ENCODE data around the gene GLIPR2.

Gene GLIPR2

GRCh38 chr9:36194326-36195000, 57.9 kb downstream of the GLIPR2 start:
- 71% methylated on average over 4 of the region's 4 CpGs for WGBS
- Histone ChIP-seq H3K4ac (ENCODE audit: low read depth in 1 of 2, low read length in 2 of 2) (no peak overlapping the region), H3K36me3 (ENCODE audit: control insufficient read depth in 1 of 2, insufficient read depth in 2 of 2, low read depth in 1 of 2, low read length in 2 of 2) (peaks cover 15 to 38% of the 10 kb centered on the region in 2 experiments)

GRCh38 chr9:36204906-36205547, 68.5 kb downstream of the GLIPR2 start:
- peaks cover 5% of the 10 kb centered on the region for H3K79me1 ChIP-seq (replicated peaks; ENCODE audit: low read length, poor library complexity, severe bottlenecking)
- peak; percentile 25 for DNase-seq
- no peak overlapping the region for H2BK120ac ChIP-seq (ENCODE audit: low read depth, low read length)
- H3K36me3 ChIP-seq (ENCODE audit: control insufficient read depth in 1 of 2, insufficient read depth in 2 of 2, low read depth in 1 of 2, low read length in 2 of 2), result peaks cover 44 to 91% of the 10 kb centered on the region in 2 experiments
- H3K4me3 ChIP-seq (ENCODE audit: insufficient read depth in 1 of 2, low read depth in 1 of 2, low read length in 2 of 2), result no peak overlapping the region
- H2BK5ac ChIP-seq (ENCODE audit: low read depth, low read length, poor library complexity, severe bottlenecking), result no peak overlapping the region
- H3K27me3 ChIP-seq (ENCODE audit: control insufficient read depth in 1 of 2, insufficient read depth in 1 of 2, low read length in 2 of 2), result no peaks in the 10 kb centered on the region
- H3K14ac ChIP-seq (ENCODE audit: low read length in 2 of 2), result no peak overlapping the region
- peak overlapping the region; percentile 7 for H4K91ac ChIP-seq (ENCODE audit: low read length)
- no peak overlapping the region for H2AFZ ChIP-seq (ENCODE audit: low read depth, low read length)
- WGBS, result 91% methylated on average over 11 of the region's 11 CpGs
- no peak overlapping the region for H3K27ac ChIP-seq (ENCODE audit: low read length, poor library complexity, severe bottlenecking)
- H3K4ac ChIP-seq (ENCODE audit: low read depth in 1 of 2, low read length in 2 of 2), result no peak overlapping the region
- no peak overlapping the region for H2BK12ac ChIP-seq (ENCODE audit: low read length in 2 of 2)
- H3K9ac ChIP-seq (ENCODE audit: low read length), result no peak overlapping the region
- no peak overlapping the region for H3K4me2 ChIP-seq (ENCODE audit: low read length, poor library complexity, severe bottlenecking)
- no peaks in the 10 kb centered on the region for H3K9me3 ChIP-seq (ENCODE audit: control insufficient read depth, low read length)
- H3K23ac ChIP-seq (ENCODE audit: low read length in 2 of 2), result no peak overlapping the region
- H3K4me1 ChIP-seq (ENCODE audit: control insufficient read depth, insufficient read depth, low read depth, low read length), result peaks cover 16% of the 10 kb centered on the region
- no peak overlapping the region for H2AK5ac ChIP-seq (ENCODE audit: low read length, severe bottlenecking)
- H2BK15ac ChIP-seq (ENCODE audit: low read depth, poor library complexity, severe bottlenecking), result no peak overlapping the region
- no peak overlapping the region for H4K8ac ChIP-seq (ENCODE audit: low read length)
- no peak overlapping the region for H3K18ac ChIP-seq (ENCODE audit: low read depth in 1 of 2, low read length in 2 of 2)

More at GRCh38 chr9:36194326-36195000, 57.9 kb downstream of the GLIPR2 start:
- H3K23ac ChIP-seq (ENCODE audit: low read length in 2 of 2), result peak overlapping the region in 1 of 2 experiments; percentile 22
- H3K4me2 ChIP-seq (ENCODE audit: low read length, poor library complexity, severe bottlenecking), result peak overlapping the region; percentile 1
- H3K4me1 ChIP-seq (ENCODE audit: control insufficient read depth, insufficient read depth, low read depth, low read length), result peaks cover 6% of the 10 kb centered on the region
- H4K91ac ChIP-seq (ENCODE audit: low read length), result no peak overlapping the region
- no peak overlapping the region for H2AK5ac ChIP-seq (ENCODE audit: low read length, severe bottlenecking)
- peak overlapping the region; percentile 20 for H3K27ac ChIP-seq (ENCODE audit: low read length, poor library complexity, severe bottlenecking)
- H2BK5ac ChIP-seq (ENCODE audit: low read depth, low read length, poor library complexity, severe bottlenecking), result no peak overlapping the region
- H2BK15ac ChIP-seq (ENCODE audit: low read depth, poor library complexity, severe bottlenecking), result no peak overlapping the region
- no peak overlapping the region for H3K14ac ChIP-seq (ENCODE audit: low read length in 2 of 2)
- H3K4me3 ChIP-seq (ENCODE audit: insufficient read depth in 1 of 2, low read depth in 1 of 2, low read length in 2 of 2), result peak overlapping the region in 1 of 2 experiments; percentile 66
- H3K18ac ChIP-seq (ENCODE audit: low read depth in 1 of 2, low read length in 2 of 2), result no peak overlapping the region
- peaks cover 4% of the 10 kb centered on the region for H3K79me1 ChIP-seq (replicated peaks; ENCODE audit: low read length, poor library complexity, severe bottlenecking)
- peak; percentile 26 for DNase-seq
- H4K8ac ChIP-seq (ENCODE audit: low read length), result no peak overlapping the region
- peak overlapping the region; percentile 74 for H3K9ac ChIP-seq (ENCODE audit: low read length)
- H2AFZ ChIP-seq (ENCODE audit: low read depth, low read length), result no peak overlapping the region
- H2BK120ac ChIP-seq (ENCODE audit: low read depth, low read length), result no peak overlapping the region
- no peaks in the 10 kb centered on the region for H3K27me3 ChIP-seq (ENCODE audit: control insufficient read depth in 1 of 2, insufficient read depth in 1 of 2, low read length in 2 of 2)
- no peak overlapping the region for H2BK12ac ChIP-seq (ENCODE audit: low read length in 2 of 2)
- H3K9me3 ChIP-seq (ENCODE audit: control insufficient read depth, low read length), result no peaks in the 10 kb centered on the region

- no peak overlapping the region for H3K23ac ChIP-seq (ENCODE audit: low read length in 2 of 2)
- H3K4ac ChIP-seq (ENCODE audit: low read depth in 1 of 2, low read length in 2 of 2), result no peak overlapping the region
- H2BK120ac ChIP-seq (ENCODE audit: low read depth, low read length), result no peak overlapping the region
- no peaks in the 10 kb centered on the region for H3K27me3 ChIP-seq (ENCODE audit: control insufficient read depth in 1 of 2, insufficient read depth in 1 of 2, low read length in 2 of 2)
- no peak overlapping the region for H2BK15ac ChIP-seq (ENCODE audit: low read depth, poor library complexity, severe bottlenecking)
- H2AK5ac ChIP-seq (ENCODE audit: low read length, severe bottlenecking), result no peak overlapping the region
- H3K79me1 ChIP-seq (replicated peaks; ENCODE audit: low read length, poor library complexity, severe bottlenecking), result peaks cover 5% of the 10 kb centered on the region
- H3K18ac ChIP-seq (ENCODE audit: low read depth in 1 of 2, low read length in 2 of 2), result peak overlapping the region in 1 of 2 experiments; percentile 9
- H3K4me3 ChIP-seq (ENCODE audit: insufficient read depth in 1 of 2, low read depth in 1 of 2, low read length in 2 of 2), result peak overlapping the region in 1 of 2 experiments; percentile 10
- peaks cover 54 to 91% of the 10 kb centered on the region in 2 experiments for H3K36me3 ChIP-seq (ENCODE audit: control insufficient read depth in 1 of 2, insufficient read depth in 2 of 2, low read depth in 1 of 2, low read length in 2 of 2)
- peak overlapping the region; percentile 65 for H3K9ac ChIP-seq (ENCODE audit: low read length)
- no peak overlapping the region for H3K4me2 ChIP-seq (ENCODE audit: low read length, poor library complexity, severe bottlenecking)
- no peak overlapping the region for H2AFZ ChIP-seq (ENCODE audit: low read depth, low read length)
- peak overlapping the region in 1 of 2 experiments; percentile 13 for H3K14ac ChIP-seq (ENCODE audit: low read length in 2 of 2)
- peak overlapping the region; percentile 83 for H3K27ac ChIP-seq (ENCODE audit: low read length, poor library complexity, severe bottlenecking)
- no peak overlapping the region for H2BK12ac ChIP-seq (ENCODE audit: low read length in 2 of 2)
- peak; percentile 44 for DNase-seq
- peaks cover 16% of the 10 kb centered on the region for H3K4me1 ChIP-seq (ENCODE audit: control insufficient read depth, insufficient read depth, low read depth, low read length)
- WGBS, result 56% methylated on average over 4 of the region's 4 CpGs
- H4K91ac ChIP-seq (ENCODE audit: low read length), result no peak overlapping the region
- no peaks in the 10 kb centered on the region for H3K9me3 ChIP-seq (ENCODE audit: control insufficient read depth, low read length)
- no peak overlapping the region for H4K8ac ChIP-seq (ENCODE audit: low read length)
- H2BK5ac ChIP-seq (ENCODE audit: low read depth, low read length, poor library complexity, severe bottlenecking), result no peak overlapping the region
Measured at GRCh38 chr9:36207016-36207415, 70.5 kb downstream of the GLIPR2 start.

GRCh38 chr9:36207546-36208012, 71.0 kb downstream of the GLIPR2 start:
- peaks cover 8% of the 10 kb centered on the region for H3K79me1 ChIP-seq (replicated peaks; ENCODE audit: low read length, poor library complexity, severe bottlenecking)
- H3K27me3 ChIP-seq (ENCODE audit: control insufficient read depth in 1 of 2, insufficient read depth in 1 of 2, low read length in 2 of 2), result no peaks in the 10 kb centered on the region
- H3K9me3 ChIP-seq (ENCODE audit: control insufficient read depth, low read length), result no peaks in the 10 kb centered on the region
- peak overlapping the region in 1 of 2 experiments; percentile 10 for H3K4me3 ChIP-seq (ENCODE audit: insufficient read depth in 1 of 2, low read depth in 1 of 2, low read length in 2 of 2)
- H2AK5ac ChIP-seq (ENCODE audit: low read length, severe bottlenecking), result no peak overlapping the region
- no peak overlapping the region for H2BK120ac ChIP-seq (ENCODE audit: low read depth, low read length)
- H3K27ac ChIP-seq (ENCODE audit: low read length, poor library complexity, severe bottlenecking), result peak overlapping the region; percentile 83
- peaks cover 60 to 91% of the 10 kb centered on the region in 2 experiments for H3K36me3 ChIP-seq (ENCODE audit: control insufficient read depth in 1 of 2, insufficient read depth in 2 of 2, low read depth in 1 of 2, low read length in 2 of 2)
- H3K4me1 ChIP-seq (ENCODE audit: control insufficient read depth, insufficient read depth, low read depth, low read length), result peaks cover 16% of the 10 kb centered on the region
- no peak overlapping the region for H3K23ac ChIP-seq (ENCODE audit: low read length in 2 of 2)
- no CpG with 5 or more reads among the region's 1 CpG for WGBS
- H2AFZ ChIP-seq (ENCODE audit: low read depth, low read length), result no peak overlapping the region
- H3K4ac ChIP-seq (ENCODE audit: low read depth in 1 of 2, low read length in 2 of 2), result no peak overlapping the region
- H3K4me2 ChIP-seq (ENCODE audit: low read length, poor library complexity, severe bottlenecking), result no peak overlapping the region
- H2BK12ac ChIP-seq (ENCODE audit: low read length in 2 of 2), result no peak overlapping the region
- no peak overlapping the region for H2BK5ac ChIP-seq (ENCODE audit: low read depth, low read length, poor library complexity, severe bottlenecking)
- no peak overlapping the region for H4K91ac ChIP-seq (ENCODE audit: low read length)
- H4K8ac ChIP-seq (ENCODE audit: low read length), result no peak overlapping the region
- no peak overlapping the region for H2BK15ac ChIP-seq (ENCODE audit: low read depth, poor library complexity, severe bottlenecking)
- no peak overlapping the region for H3K14ac ChIP-seq (ENCODE audit: low read length in 2 of 2)
- H3K9ac ChIP-seq (ENCODE audit: low read length), result peak overlapping the region; percentile 65
- DNase-seq, result peak; percentile 25
- H3K18ac ChIP-seq (ENCODE audit: low read depth in 1 of 2, low read length in 2 of 2), result no peak overlapping the region
